CD4-positive, CD25-positive, alpha-beta regulatory T cell (primary cell): Measurements from ENCODE around the gene TPCN1. TPM values are rescaled to one million over a fixed set of nuclear protein-coding genes. Genes with fewer than 3 reads are reported as not detected.

Experiments
- ATAC-seq, 2 donors: fragments of 150-1000 bp; cut with Tn5 transposase; one replicate each; pipeline ENCODE4 v1.10.0; 2021; ENCODE audit warnings: low read depth in 2 of 2, moderate number of reproducible peaks in 2 of 2, moderate library complexity in 1 of 2
- DNase-seq, 3 donors: peaks; one replicate each; pipeline versions ENCODE4 v3.0.0 to v3.0.0-alpha.2; 2012 to 2022; ENCODE audit warnings: mixed read lengths in 1 of 3
- H3K27ac ChIP-seq: one replicate; pipeline ENCODE4 v1.7.0; 2013; ENCODE audit warnings: mild to moderate bottlenecking, low read length; ENCODE audit not compliant: insufficient read depth, poor library complexity, severe bottlenecking
- H3K27me3 ChIP-seq: one replicate; pipeline ENCODE4 v1.7.0; 2013; ENCODE audit warnings: low read length; ENCODE audit not compliant: control insufficient read depth, insufficient read depth
- H3K36me3 ChIP-seq: one replicate; pipeline ENCODE4 v1.7.0; 2013; ENCODE audit warnings: mild to moderate bottlenecking, low read length, moderate library complexity; ENCODE audit not compliant: control insufficient read depth, insufficient read depth
- H3K4me1 ChIP-seq: 2 replicates; pipeline ENCODE4 v1.7.0; 2013; ENCODE audit warnings: mild to moderate bottlenecking, low read length; ENCODE audit not compliant: insufficient read depth, control insufficient read depth, poor library complexity, severe bottlenecking
- H3K4me3 ChIP-seq: one replicate; pipeline ENCODE4 v1.7.0; 2013; ENCODE audit warnings: low read depth, mild to moderate bottlenecking, low read length, moderate library complexity
- H3K9me3 ChIP-seq, 2 experiments: 1 replicate in 1 of 2; 2 replicates in 1 of 2; pipeline ENCODE4 v1.7.0; 2013; ENCODE audit warnings: low read length in 2 of 2, mild to moderate bottlenecking in 1 of 2, moderate library complexity in 1 of 2; ENCODE audit not compliant: control insufficient read depth in 2 of 2
- H3K27ac Mint-ChIP-seq, 3 donors: one replicate each; pipeline ENCODE4 v1.8.0; 2020 to 2022; ENCODE audit warnings: mild to moderate bottlenecking in 3 of 3, mixed read lengths in 3 of 3, moderate library complexity in 2 of 3
- H3K27me3 Mint-ChIP-seq: one replicate; pipeline ENCODE4 v1.8.0; 2022; ENCODE audit warnings: mild to moderate bottlenecking, mixed read lengths
- H3K36me3 Mint-ChIP-seq: one replicate; pipeline ENCODE4 v1.8.0; 2020; ENCODE audit warnings: mixed read lengths
- H3K4me1 Mint-ChIP-seq, 4 donors: one replicate each; pipeline ENCODE4 v1.8.0; 2020 to 2022; ENCODE audit warnings: mixed read lengths in 4 of 4, mild to moderate bottlenecking in 1 of 4
- H3K4me3 Mint-ChIP-seq, 4 donors: one replicate each; pipeline ENCODE4 v1.8.0; 2020 to 2022; ENCODE audit warnings: mild to moderate bottlenecking in 4 of 4, mixed read lengths in 4 of 4, moderate library complexity in 3 of 4
- H3K9me3 Mint-ChIP-seq, 7 donors: one replicate each; pipeline ENCODE4 v1.8.0; 2020 to 2022; ENCODE audit warnings: mixed read lengths in 7 of 7, mild to moderate bottlenecking in 3 of 7, moderate library complexity in 2 of 7
- polyA plus RNA-seq, 4 donors: library from polyadenylated mRNA; unstranded; fragments of 300-500 nt; fragmentation: Illumina TruSeq; gene quantifications; one replicate each; pipeline ENCODE4 v1.2.3, GENCODE V29; 2021
- total RNA-seq: library from RNA; stranded (reverse); gene quantifications from one replicate; pipeline ENCODE4 v1.2.3, GENCODE V29; 2022

The TPCN1 gene
- total and polyA plus RNA-seq, 5 donors from 2014 or later: 5.2 to 44.9 (median 8.4) TPM

- Histone ChIP-seq H3K36me3 (peaks cover 71% of the 10 kb centered on the region), H3K27ac (no peak overlapping the region), H3K9me3 (no peaks in the 10 kb centered on the region), H3K4me3 (no peak overlapping the region), H3K4me1 (no peaks in the 10 kb centered on the region), H3K27me3 (no peaks in the 10 kb centered on the region)
- Mint-ChIP-seq H3K36me3 (peaks cover 35% of the 10 kb centered on the region), H3K9me3 (no peaks in the 10 kb centered on the region), H3K4me1 (peaks cover 0 to 21% (median 5%) of the 10 kb centered on the region in 4 donors), H3K4me3 (peak overlapping the region in 2 of 4 donors; percentile 4 to 75), H3K27me3 (no peaks in the 10 kb centered on the region), H3K27ac (peak overlapping the region; percentile 85 to 97 (median 88))
- ATAC-seq: no peak
- peak in 1 of 3 donors; percentile 72 for DNase-seq
Measured at GRCh38 chr12:113302886-113303640, 81.8 kb downstream of the TPCN1 start.

GRCh38 chr12:113305281-113305856, 84.1 kb downstream of the TPCN1 start:
- H3K4me1 Mint-ChIP-seq: peaks cover 0 to 21% (median 5%) of the 10 kb centered on the region in 4 donors
- ATAC-seq: no peak
- peak overlapping the region in 1 of 4 donors; percentile 47 for H3K4me3 Mint-ChIP-seq
- H3K9me3 Mint-ChIP-seq: no peaks in the 10 kb centered on the region
- Histone ChIP-seq H3K4me3 (no peak overlapping the region), H3K27ac (no peak overlapping the region), H3K27me3 (no peaks in the 10 kb centered on the region), H3K9me3 (no peaks in the 10 kb centered on the region), H3K36me3 (peaks cover 73% of the 10 kb centered on the region), H3K4me1 (no peaks in the 10 kb centered on the region)
- peak overlapping the region in 1 of 3 donors; percentile 40 for H3K27ac Mint-ChIP-seq
- DNase-seq: no peak
- H3K36me3 Mint-ChIP-seq: peaks cover 40% of the 10 kb centered on the region
- H3K27me3 Mint-ChIP-seq: no peaks in the 10 kb centered on the region

- Mint-ChIP-seq H3K36me3 (peaks cover 43% of the 10 kb centered on the region), H3K27ac (no peak overlapping the region), H3K9me3 (no peaks in the 10 kb centered on the region), H3K27me3 (no peaks in the 10 kb centered on the region), H3K4me1 (peaks cover 0 to 23% (median 5%) of the 10 kb centered on the region in 4 donors), H3K4me3 (no peak overlapping the region)
- no peak overlapping the region for H3K4me3 ChIP-seq
- ATAC-seq (no peak), DNase-seq (no peak)
- H3K9me3 ChIP-seq: no peaks in the 10 kb centered on the region
- H3K27me3 ChIP-seq: no peaks in the 10 kb centered on the region
- H3K4me1 ChIP-seq: no peaks in the 10 kb centered on the region
- no peak overlapping the region for H3K27ac ChIP-seq
- H3K36me3 ChIP-seq: peaks cover 78% of the 10 kb centered on the region
Measured at GRCh38 chr12:113306382-113306781, 85.1 kb downstream of the TPCN1 start.

GRCh38 chr12:113310489-113310888, 89.2 kb downstream of the TPCN1 start:
- H3K4me1 Mint-ChIP-seq: peaks cover 0 to 4% (median 2%) of the 10 kb centered on the region in 4 donors
- Histone ChIP-seq H3K27me3 (no peaks in the 10 kb centered on the region), H3K36me3 (peaks cover 73% of the 10 kb centered on the region), H3K4me1 (no peaks in the 10 kb centered on the region), H3K27ac (no peak overlapping the region), H3K9me3 (no peaks in the 10 kb centered on the region), H3K4me3 (no peak overlapping the region)
- H3K4me3 Mint-ChIP-seq: peak overlapping the region in 1 of 4 donors; percentile 77
- ATAC-seq: peak in 1 of 2 donors; percentile 10
- peaks cover 38% of the 10 kb centered on the region for H3K36me3 Mint-ChIP-seq
- no peaks in the 10 kb centered on the region for H3K27me3 Mint-ChIP-seq
- no peaks in the 10 kb centered on the region for H3K9me3 Mint-ChIP-seq
- peak in 1 of 3 donors; percentile 24 for DNase-seq
- H3K27ac Mint-ChIP-seq: peak overlapping the region in 1 of 3 donors; percentile 7

GRCh38 chr12:113314121-113314529, 92.9 kb downstream of the TPCN1 start:
- Histone ChIP-seq H3K36me3 (peaks cover 80% of the 10 kb centered on the region), H3K27me3 (no peaks in the 10 kb centered on the region), H3K27ac (no peak overlapping the region), H3K4me3 (no peak overlapping the region), H3K4me1 (no peaks in the 10 kb centered on the region), H3K9me3 (no peaks in the 10 kb centered on the region)
- Mint-ChIP-seq H3K27me3 (no peaks in the 10 kb centered on the region), H3K4me1 (peaks cover 0 to 11% (median 7%) of the 10 kb centered on the region in 4 donors), H3K9me3 (no peaks in the 10 kb centered on the region), H3K27ac (no peak overlapping the region), H3K4me3 (peak overlapping the region in 1 of 4 donors; percentile 9), H3K36me3 (peaks cover 47% of the 10 kb centered on the region)
- ATAC-seq (no peak), DNase-seq (no peak)

GRCh38 chr12:113315358-113315757, 94.1 kb downstream of the TPCN1 start:
- H3K36me3 Mint-ChIP-seq: peaks cover 56% of the 10 kb centered on the region
- DNase-seq: no peak
- no peak for ATAC-seq
- no peaks in the 10 kb centered on the region for H3K27me3 ChIP-seq
- H3K36me3 ChIP-seq: peaks cover 81% of the 10 kb centered on the region
- H3K27ac Mint-ChIP-seq: no peak overlapping the region
- no peaks in the 10 kb centered on the region for H3K4me1 ChIP-seq
- no peak overlapping the region for H3K4me3 ChIP-seq
- H3K4me3 Mint-ChIP-seq: peak overlapping the region in 1 of 4 donors; percentile 35
- peaks cover 0 to 11% (median 7%) of the 10 kb centered on the region in 4 donors for H3K4me1 Mint-ChIP-seq
- no peaks in the 10 kb centered on the region for H3K27me3 Mint-ChIP-seq
- no peaks in the 10 kb centered on the region for H3K9me3 ChIP-seq
- no peaks in the 10 kb centered on the region for H3K9me3 Mint-ChIP-seq
- H3K27ac ChIP-seq: no peak overlapping the region

DNA sequence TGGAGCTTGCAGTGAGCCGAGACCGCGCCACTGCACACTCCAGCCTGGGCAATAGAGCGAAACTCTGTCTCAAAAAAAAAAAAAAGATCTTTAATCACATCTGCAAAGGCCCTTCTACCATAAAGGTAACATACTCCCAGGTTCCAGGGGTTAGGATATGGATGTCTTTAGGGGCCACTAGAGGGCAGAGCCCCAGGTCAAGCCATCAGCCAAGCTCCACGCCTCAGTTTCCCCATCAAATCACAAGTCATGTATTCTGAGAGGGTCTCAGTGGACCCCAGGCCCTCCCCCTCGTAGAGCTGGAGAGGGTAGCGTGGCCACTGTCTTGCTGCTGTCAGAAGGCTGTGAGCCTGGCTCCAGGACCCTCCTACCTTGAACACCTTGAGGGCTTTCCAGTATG, 94.9 kb downstream of the TPCN1 start:
- no peak overlapping the region for H3K4me3 Mint-ChIP-seq

More for the DNA sequence above, 94.9 kb downstream of the TPCN1 start:
- no peak for ATAC-seq
- no peak overlapping the region for H3K4me3 ChIP-seq
- Mint-ChIP-seq H3K27ac (no peak overlapping the region), H3K4me1 (peaks cover 0 to 11% (median 5%) of the 10 kb centered on the region in 4 donors), H3K27me3 (no peaks in the 10 kb centered on the region), H3K36me3 (peaks cover 50% of the 10 kb centered on the region), H3K9me3 (no peaks in the 10 kb centered on the region)
- DNase-seq: no peak
- H3K27me3 ChIP-seq: no peaks in the 10 kb centered on the region
- H3K4me1 ChIP-seq: no peaks in the 10 kb centered on the region
- H3K9me3 ChIP-seq: no peaks in the 10 kb centered on the region
- peaks cover 85% of the 10 kb centered on the region for H3K36me3 ChIP-seq
- no peak overlapping the region for H3K27ac ChIP-seq
